Measurements from ENCODE around the gene ZNF335.
"Not testable (repeated sequence)": the region's sequence is repeated elsewhere in the genome, so short reads cannot be mapped to it uniquely, and the experiment has no call there.

Gene ZNF335

GRCh38 chr20:45909336-45909808 lies 62.6 kb downstream of the ZNF335 start:
- no peak for DNase-seq (ENCODE audit: low read depth)

DNA sequence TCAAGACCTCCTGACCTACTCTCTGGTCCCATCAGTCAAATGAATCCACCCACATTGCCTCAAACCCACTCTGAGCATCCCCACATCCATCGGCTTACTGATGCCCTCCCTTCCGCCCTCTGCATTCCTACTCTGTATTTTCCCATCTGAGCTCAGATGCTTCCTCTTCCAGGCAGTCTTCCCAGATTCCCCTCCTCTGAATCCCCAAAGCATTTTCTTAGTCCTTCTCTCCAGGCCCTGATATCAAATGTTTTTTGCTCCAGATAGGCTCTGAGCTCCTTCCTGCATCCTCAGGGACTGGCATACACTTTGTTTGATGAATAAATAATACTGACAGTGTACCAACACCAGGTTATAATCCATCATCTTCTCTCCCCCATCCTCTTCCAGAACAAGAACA lies 63.9 kb downstream of the ZNF335 start:
- no peak for DNase-seq (ENCODE audit: low read depth)

DNA sequence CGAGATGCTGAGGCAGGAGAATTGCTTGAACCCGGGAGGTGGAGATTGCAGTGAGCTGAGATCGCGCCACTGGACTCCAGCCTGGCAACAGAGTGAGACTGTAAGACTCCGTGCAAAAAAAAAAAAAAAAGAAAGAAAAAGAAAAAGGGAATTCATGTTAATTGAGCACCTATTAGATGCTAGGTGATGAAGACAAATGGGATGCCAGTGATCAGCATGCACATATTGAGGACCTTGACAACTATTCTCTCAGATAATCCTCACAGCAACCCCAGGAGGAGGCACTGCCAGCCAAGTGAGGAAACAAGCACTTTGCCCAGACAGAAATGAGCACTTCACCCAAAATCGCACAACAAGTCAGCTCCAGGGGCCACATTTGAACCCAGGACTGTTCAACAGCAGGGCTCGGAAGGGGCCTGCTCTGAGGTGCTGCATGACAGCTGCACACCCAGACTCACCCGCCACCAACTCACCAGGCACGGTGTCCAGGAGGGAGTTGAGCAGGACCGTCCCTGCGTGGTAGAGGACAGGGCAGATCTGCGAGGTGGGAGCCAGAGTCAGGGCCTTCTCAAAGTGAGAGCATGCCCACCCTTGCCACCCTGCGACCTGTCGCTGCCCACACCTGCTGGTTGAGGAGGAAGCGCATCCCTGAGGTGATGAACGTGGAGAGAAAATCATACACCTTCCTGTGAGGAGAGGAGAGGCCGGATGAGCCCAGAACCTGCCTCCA lies 64.6 kb downstream of the ZNF335 start:
- no peak for DNase-seq (ENCODE audit: low read depth)

DNA sequence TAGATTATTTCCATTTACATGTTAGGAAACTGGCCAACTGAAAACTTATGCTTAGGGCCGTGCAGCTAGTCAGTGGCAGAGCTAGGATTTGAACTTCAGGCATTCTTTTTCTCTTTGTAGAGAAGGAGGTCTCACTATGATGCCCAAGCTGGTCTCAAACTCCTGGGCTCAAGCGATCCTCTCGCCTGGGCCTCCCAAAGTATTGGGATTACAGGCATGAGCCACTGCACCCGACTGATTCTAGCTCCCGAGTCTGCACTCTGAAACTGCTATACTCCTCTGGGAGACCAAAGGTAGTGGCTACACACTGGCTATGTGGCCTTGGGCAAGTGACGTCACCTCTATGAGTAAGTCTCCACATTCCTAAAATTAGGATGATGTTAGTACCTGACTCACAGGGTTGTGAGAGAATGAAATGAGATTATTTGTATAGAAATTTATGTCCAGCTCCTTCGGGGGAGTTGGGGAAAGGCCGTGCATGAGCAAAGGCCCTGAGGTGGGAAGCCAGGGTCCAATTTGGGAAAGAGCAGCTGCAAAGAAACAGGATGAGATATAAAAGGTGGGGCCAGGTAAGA lies 66.4 kb downstream of the ZNF335 start:
- no peak for DNase-seq (ENCODE audit: low read depth)

DNA sequence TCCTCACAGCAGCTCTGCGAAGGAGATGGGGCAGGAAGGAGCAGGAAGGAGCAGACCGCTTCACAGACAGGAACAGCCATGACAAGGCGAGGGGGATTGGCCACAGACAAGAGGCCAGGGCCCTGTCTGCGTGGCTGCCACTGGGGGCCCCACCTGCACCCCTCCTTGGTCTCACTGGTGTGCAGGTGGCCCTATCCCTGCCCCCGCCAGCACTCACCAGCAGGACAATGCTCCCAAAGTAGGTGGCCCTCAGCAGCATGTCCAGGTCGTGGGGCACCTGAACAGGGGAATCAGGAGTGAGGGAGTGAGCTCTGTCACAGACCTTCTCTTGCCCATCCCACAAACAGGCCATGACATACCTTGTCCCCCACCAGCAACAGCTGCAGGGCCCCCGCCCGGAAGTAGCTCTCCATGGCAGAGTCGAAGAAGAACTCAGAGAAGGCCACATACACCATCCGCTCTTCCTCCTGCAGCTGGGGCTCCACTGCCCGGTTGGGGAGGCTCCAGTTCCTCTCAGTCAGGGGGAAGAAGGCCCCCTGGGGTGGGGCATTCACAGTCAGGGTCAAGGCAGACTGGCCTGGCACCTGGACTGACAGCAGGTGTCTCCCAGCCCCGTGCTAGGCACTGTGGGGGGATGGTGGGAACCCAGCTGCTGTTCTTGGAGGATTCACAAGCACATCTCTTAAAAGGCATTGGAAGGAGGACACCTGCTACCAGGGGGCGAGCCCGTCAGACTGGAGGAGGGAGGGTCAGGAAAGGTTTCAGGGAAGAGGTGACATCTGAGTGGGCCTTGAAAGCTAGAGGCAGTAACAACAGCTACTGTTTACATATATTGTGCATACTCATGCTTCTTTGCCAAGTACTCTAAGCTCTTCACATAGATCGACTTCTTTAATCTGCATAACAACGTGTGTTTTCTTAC lies 67.2 kb downstream of the ZNF335 start:
- no peak for DNase-seq (ENCODE audit: low read depth)

GRCh38 chr20:45902199-45902701 lies 69.8 kb downstream of the ZNF335 start:
- DNase-seq (ENCODE audit: low read depth), result no peak

DNA sequence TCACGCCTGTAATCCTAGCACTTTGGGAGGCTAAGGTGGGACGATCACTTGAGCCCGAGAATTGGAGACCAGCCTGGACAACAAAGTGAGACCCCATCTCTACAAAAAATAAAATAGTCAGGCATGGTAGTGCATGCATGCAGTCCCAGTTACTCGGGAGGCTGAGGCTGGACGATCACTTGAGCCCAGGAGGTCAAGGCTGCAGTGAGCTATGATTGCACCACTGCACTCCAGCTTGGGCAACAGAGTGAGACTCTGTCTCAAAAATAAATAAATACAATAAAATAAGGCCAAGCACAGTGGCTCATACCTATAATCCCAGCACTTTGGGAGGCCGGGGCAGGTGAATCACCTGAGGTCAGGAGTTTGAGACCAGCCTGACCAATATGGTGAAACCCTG lies 70.7 kb downstream of the ZNF335 start:
- DNase-seq (ENCODE audit: low read depth), result not testable (repeated sequence)

DNA sequence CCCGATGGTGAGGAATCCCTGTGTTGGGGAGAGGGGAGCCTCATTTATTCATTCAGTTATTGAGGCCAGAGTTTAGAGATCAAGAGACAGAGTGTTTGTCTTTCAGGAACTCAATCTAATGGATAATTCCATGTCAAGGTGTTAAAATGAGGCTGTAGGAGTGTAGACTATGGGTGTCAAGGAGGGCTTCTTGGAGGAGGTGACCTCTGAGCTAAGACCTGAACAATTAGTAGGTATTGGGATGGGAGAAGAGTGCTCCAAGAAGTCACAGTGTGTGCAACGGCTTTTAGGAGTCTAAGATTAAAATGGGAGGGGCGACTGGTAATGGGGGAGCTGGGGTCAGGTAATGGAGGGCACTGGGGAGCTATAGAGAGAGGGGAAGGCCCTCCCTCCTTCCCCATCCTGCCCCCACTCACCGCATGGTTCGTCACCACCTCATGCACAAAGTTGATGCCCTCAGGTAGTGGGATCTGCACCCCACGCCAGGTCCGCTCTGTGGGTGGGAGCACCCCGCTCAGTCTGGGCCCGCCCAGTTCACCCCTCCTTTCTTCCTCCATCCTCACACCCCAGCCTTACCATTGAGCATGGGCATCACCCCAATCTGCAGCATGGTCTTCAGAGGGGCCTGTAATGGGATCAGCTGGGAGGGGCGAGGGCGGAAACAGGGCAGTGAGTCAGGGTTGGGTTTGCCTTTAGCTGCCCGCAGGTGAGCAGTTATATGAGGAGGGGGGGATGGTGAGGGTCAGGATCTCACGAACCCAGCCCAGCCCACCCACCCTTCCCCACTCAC lies 72.8 kb downstream of the ZNF335 start:
- DNase-seq (ENCODE audit: low read depth), result no peak
